Right atrium auricular region (tissue), 2 donors: ENCODE data around the gene MMP7. TPM values are rescaled to one million over a fixed set of nuclear protein-coding genes. Genes with fewer than 3 reads are reported as not detected.

ENCODE experiments used
- DNase-seq: peaks from one replicate; pipeline ENCODE4 v3.0.0-alpha.2; 2019; ENCODE audit warnings: low spot score
- H3K27ac ChIP-seq, 2 donors: fragments of 200-600 bp; sonication (generic); 1 replicate in 1 of 2; 2 replicates in 1 of 2; pipeline ENCODE4 v1.5.1; 2016 to 2019
- H3K27me3 ChIP-seq, 2 donors: fragments of 200-600 bp; sonication (generic); one replicate each; pipeline versions ENCODE4 v1.5.1 to v1.6.0; 2017 to 2019
- H3K36me3 ChIP-seq: fragments of 200-600 bp; sonication (generic); one replicate; pipeline ENCODE4 v1.5.1; 2016
- H3K4me1 ChIP-seq, 2 donors: fragments of 200-600 bp; sonication (generic); one replicate each; pipeline versions ENCODE4 v1.5.1 to v1.6.0; 2017 to 2019
- H3K4me3 ChIP-seq, 2 donors: fragments of 200-600 bp; sonication (generic); 1 replicate in 1 of 2; 2 replicates in 1 of 2; pipeline ENCODE4 v1.5.1; 2017 to 2019; ENCODE audit warnings: mild to moderate bottlenecking in 1 of 2, moderate library complexity in 1 of 2
- H3K9me3 ChIP-seq, 2 donors: fragments of 200-600 bp; sonication (generic); one replicate each; pipeline ENCODE4 v1.5.1; 2019
- CTCF ChIP-seq, 2 donors: fragments of 200-600 bp; sonication (generic); IDR thresholded peaks; one replicate each; pipeline ENCODE4 v1.5.1; 2019; ENCODE audit warnings: antibody characterized with exemption in 2 of 2
- total RNA-seq, 2 donors: library from RNA; depleted of rRNA; stranded (reverse); fragments of >200 nt; gene quantifications; one replicate each; pipeline ENCODE4 v1.1.0, GENCODE V29; 2016

The MMP7 gene
- total RNA-seq, 2 donors from 2014 or later, result not detected

- Histone ChIP-seq H3K4me1 (no peaks in the 10 kb centered on the region), H3K27ac (no peak overlapping the region), H3K4me3 (no peak overlapping the region), H3K36me3 (no peaks in the 10 kb centered on the region), H3K9me3 (no peaks in the 10 kb centered on the region), H3K27me3 (peaks cover 0 to 2% of the 10 kb centered on the region in 2 donors)
- no peak for DNase-seq
- TF ChIP-seq CTCF (IDR thresholded peaks at IDR 0.05), result no peak
Observed at GRCh38 chr11:102551169-102551781, 20.7 kb upstream of the MMP7 start.

GRCh38 chr11:102546923-102547471 lies 16.4 kb upstream of the MMP7 start:
- no peaks in the 10 kb centered on the region for H3K4me1 ChIP-seq
- H3K36me3 ChIP-seq, result no peaks in the 10 kb centered on the region
- no peaks in the 10 kb centered on the region for H3K27me3 ChIP-seq
- H3K9me3 ChIP-seq, result no peaks in the 10 kb centered on the region
- H3K4me3 ChIP-seq, result no peak overlapping the region
- TF ChIP-seq CTCF (IDR thresholded peaks at IDR 0.05), result no peak
- DNase-seq, result no peak
- H3K27ac ChIP-seq, result no peak overlapping the region

GRCh38 chr11:102546427-102546826 lies 15.9 kb upstream of the MMP7 start:
- no peak for DNase-seq
- Histone ChIP-seq H3K36me3 (no peaks in the 10 kb centered on the region), H3K4me3 (no peak overlapping the region), H3K27ac (no peak overlapping the region), H3K4me1 (no peaks in the 10 kb centered on the region), H3K27me3 (no peaks in the 10 kb centered on the region), H3K9me3 (no peaks in the 10 kb centered on the region)
- TF ChIP-seq CTCF (IDR thresholded peaks at IDR 0.05), result no peak

- Histone ChIP-seq H3K27me3 (no peaks in the 10 kb centered on the region), H3K4me3 (no peak overlapping the region), H3K36me3 (no peaks in the 10 kb centered on the region), H3K27ac (no peak overlapping the region), H3K9me3 (no peaks in the 10 kb centered on the region), H3K4me1 (no peaks in the 10 kb centered on the region)
- DNase-seq, result no peak
- no peak for TF ChIP-seq CTCF (IDR thresholded peaks at IDR 0.05)
Observed at GRCh38 chr11:102545701-102546100, 15.2 kb upstream of the MMP7 start.

- DNase-seq, result no peak
- TF ChIP-seq CTCF (IDR thresholded peaks at IDR 0.05), result no peak
- Histone ChIP-seq H3K27me3 (no peaks in the 10 kb centered on the region), H3K4me1 (no peaks in the 10 kb centered on the region), H3K9me3 (no peaks in the 10 kb centered on the region), H3K36me3 (no peaks in the 10 kb centered on the region), H3K27ac (no peak overlapping the region), H3K4me3 (no peak overlapping the region)
Observed at GRCh38 chr11:102544594-102544993, 14.0 kb upstream of the MMP7 start.

- no peak for TF ChIP-seq CTCF (IDR thresholded peaks at IDR 0.05)
- no peaks in the 10 kb centered on the region for H3K36me3 ChIP-seq
- no peak overlapping the region for H3K4me3 ChIP-seq
- H3K27me3 ChIP-seq, result no peaks in the 10 kb centered on the region
- no peak for DNase-seq
- no peak overlapping the region for H3K27ac ChIP-seq
- no peaks in the 10 kb centered on the region for H3K9me3 ChIP-seq
- no peaks in the 10 kb centered on the region for H3K4me1 ChIP-seq
Observed at GRCh38 chr11:102539567-102539966, 9.0 kb upstream of the MMP7 start.
